OCI-LY7 (cell line): ENCODE results near the gene HHLA2. TPM values are rescaled to one million over a fixed set of nuclear protein-coding genes. Genes with fewer than 3 reads are reported as not detected.

Experiments
- BruUV-seq: library from RNA; stranded (reverse); fragments of 400-500 nt; replicated peaks from 2 replicates; lab custom pipeline; 2021; lab: Mats Ljungman, UMichigan
- CTCF ChIA-PET: fragments of 300-600 bp; sonication (Branson Sonifier 250); formaldehyde crosslinking; loops from one replicate; lab custom pipeline; 2022; ENCODE audit warnings: antibody characterized with exemption; ENCODE audit not compliant: unreplicated experiment; lab: Charles Lee
- POLR2A ChIA-PET: fragments of 300-600 bp; sonication (Branson Sonifier 250); formaldehyde crosslinking; loops from one replicate; lab custom pipeline; 2022; ENCODE audit warnings: antibody characterized with exemption; lab: Charles Lee
- DNase-seq: peaks from one replicate; pipeline ENCODE4 v3.0.0-alpha.2; 2015; ENCODE audit warnings: low spot score
- H2AFZ ChIP-seq: fragments of 200-600 bp; sonication (generic), shearing (Covaris generic); 2 replicates; pipeline ENCODE4 v1.6.1; 2014; ENCODE audit warnings: mild to moderate bottlenecking, antibody characterized with exemption, low read length, moderate library complexity
- H3K27ac ChIP-seq: fragments of 200-600 bp; sonication (generic); 2 replicates; pipeline ENCODE4 v1.5.1; 2014; ENCODE audit warnings: mixed run types, low read depth, mild to moderate bottlenecking, moderate library complexity, low read length, inconsistent platforms; ENCODE audit not compliant: poor library complexity, severe bottlenecking
- H3K36me3 ChIP-seq: fragments of 200-600 bp; sonication (generic); 2 replicates; pipeline ENCODE4 v1.6.1; 2014; ENCODE audit warnings: mild to moderate bottlenecking, antibody characterized with exemption, low read length, moderate library complexity, mixed read lengths; ENCODE audit not compliant: insufficient read depth
- H3K4me1 ChIP-seq: fragments of 200-600 bp; sonication (generic); 2 replicates; pipeline ENCODE4 v1.5.1; 2014; ENCODE audit warnings: mild to moderate bottlenecking, low read length; ENCODE audit not compliant: insufficient read depth, poor library complexity, severe bottlenecking
- H3K4me2 ChIP-seq: fragments of 200-600 bp; sonication (generic); 2 replicates; pipeline ENCODE4 v1.6.1; 2014; ENCODE audit warnings: mild to moderate bottlenecking, low read length
- H3K4me3 ChIP-seq: fragments of 200-600 bp; sonication (generic); 2 replicates; pipeline ENCODE4 v1.5.1; 2014; ENCODE audit warnings: mild to moderate bottlenecking, low read depth, low read length; ENCODE audit not compliant: poor library complexity, severe bottlenecking
- H3K79me2 ChIP-seq: fragments of 200-600 bp; sonication (generic); 2 replicates; pipeline ENCODE4 v1.6.1; 2016; ENCODE audit warnings: low read depth, mild to moderate bottlenecking, low read length, moderate library complexity, mixed read lengths; ENCODE audit not compliant: insufficient read depth
- H3K9me2 ChIP-seq: fragments of 200-600 bp; sonication (generic); 2 replicates; pipeline ENCODE4 v1.6.1; 2016; ENCODE audit warnings: mild to moderate bottlenecking, low read length, mixed read lengths; ENCODE audit not compliant: insufficient read depth
- H3K9me3 ChIP-seq: fragments of 200-600 bp; sonication (generic); 2 replicates; pipeline ENCODE4 v1.6.1; 2014; ENCODE audit warnings: mild to moderate bottlenecking, mixed run types, low read length, mixed read lengths
- H4K20me1 ChIP-seq: fragments of 200-600 bp; sonication (generic); 2 replicates; pipeline ENCODE4 v1.6.1; 2014; ENCODE audit warnings: mild to moderate bottlenecking, antibody characterized with exemption, low read length, moderate library complexity, mixed read lengths; ENCODE audit not compliant: insufficient read depth
- EZH2phosphoT487 ChIP-seq: fragments of 200-600 bp; sonication (generic); IDR thresholded peaks from 2 replicates; pipeline ENCODE4 v1.6.1; 2018; ENCODE audit warnings: low read depth, borderline replicate concordance, mild to moderate bottlenecking, mixed run types, antibody characterized with exemption, low read length, moderate library complexity, mixed read lengths
- intact Hi-C: fragments of 100-400 bp; cut with micrococcal nuclease; formaldehyde crosslinking; loops from one replicate; pipeline ENCODE4 v1.10.0; 2022; ENCODE audit not compliant: unreplicated experiment
- total RNA-seq, 2 experiments: library from RNA; depleted of rRNA in 1 of 2; stranded (reverse); fragments of >200 nt in 1 of 2; shearing (Covaris generic) in 1 of 2; gene quantifications; 2 replicates each; pipeline ENCODE4 v1.2.3, GENCODE V29; 2014 to 2022
- TF ChIP-seq, protein P1 (sequence below): fragments of 200-600 bp; sonication (generic); conservative IDR thresholded peaks from 2 replicates; pipeline ENCODE4 v1.5.1; 2014; ENCODE audit warnings: mild to moderate bottlenecking, antibody characterized with exemption, low read length, moderate library complexity, mixed read lengths

Gene HHLA2
- total RNA-seq, 2 experiments from 2014 or later = not detected

DNA sequence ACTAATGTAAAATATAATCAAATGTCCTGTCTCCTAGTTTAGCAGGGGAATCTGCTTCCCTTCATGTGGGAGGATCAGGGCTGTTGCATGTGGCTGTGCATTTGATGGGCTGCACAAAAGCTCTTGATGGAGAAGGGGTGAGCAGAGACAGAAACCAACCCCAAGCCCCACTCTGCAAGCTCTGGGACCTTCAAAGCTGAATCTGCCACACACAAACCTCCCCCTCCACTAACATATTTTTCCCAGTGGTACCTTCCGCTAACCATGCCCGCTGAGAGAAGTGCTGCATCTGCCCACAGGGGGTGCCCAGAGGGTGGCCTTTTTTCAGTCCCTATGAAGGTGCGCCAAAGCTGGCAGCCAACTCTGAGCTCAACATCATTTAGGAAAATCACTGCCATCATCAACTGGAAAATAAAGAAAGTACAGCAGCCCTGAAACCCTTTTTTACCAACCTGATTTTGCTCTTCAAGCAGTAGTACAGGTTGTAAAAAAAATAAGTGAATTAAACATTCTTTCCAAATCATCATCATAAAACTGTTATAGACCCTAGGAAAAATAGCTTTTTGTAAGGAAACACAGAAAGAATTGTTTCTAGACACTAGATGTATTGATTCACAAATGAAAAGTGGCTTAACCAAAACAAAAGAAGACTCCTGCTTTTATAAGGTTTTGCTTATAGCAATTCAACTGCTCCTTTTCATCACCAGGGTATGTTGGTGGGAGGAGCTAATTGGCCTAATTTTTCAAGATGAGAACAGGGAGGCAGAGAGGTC, 97.0 kb downstream of the HHLA2 start:
- no peaks in the 10 kb centered on the region for H3K9me3 ChIP-seq
- BruUV-seq = no TSS peak
- no peaks in the 10 kb centered on the region for H3K79me2 ChIP-seq
- intact Hi-C loops = no loop called here
- H3K4me1 ChIP-seq = no peaks in the 10 kb centered on the region
- no peak overlapping the region for H3K27ac ChIP-seq
- ChIA-PET CTCF (no interaction called here), POLR2A (interaction anchor here (0.6 to 1.2 kb wide), 2 partner anchors 12 to 357 kb away, joined by 3 to 5 read pairs; no protein-coding TSS in a partner anchor)
- H3K9me2 ChIP-seq = no peaks in the 10 kb centered on the region
- no peak overlapping the region for H3K4me3 ChIP-seq
- no peak for DNase-seq
- no peaks in the 10 kb centered on the region for H3K36me3 ChIP-seq
- no peak overlapping the region for H2AFZ ChIP-seq
- no peak for TF ChIP-seq EZH2phosphoT487
- TF ChIP-seq, protein P1, sequence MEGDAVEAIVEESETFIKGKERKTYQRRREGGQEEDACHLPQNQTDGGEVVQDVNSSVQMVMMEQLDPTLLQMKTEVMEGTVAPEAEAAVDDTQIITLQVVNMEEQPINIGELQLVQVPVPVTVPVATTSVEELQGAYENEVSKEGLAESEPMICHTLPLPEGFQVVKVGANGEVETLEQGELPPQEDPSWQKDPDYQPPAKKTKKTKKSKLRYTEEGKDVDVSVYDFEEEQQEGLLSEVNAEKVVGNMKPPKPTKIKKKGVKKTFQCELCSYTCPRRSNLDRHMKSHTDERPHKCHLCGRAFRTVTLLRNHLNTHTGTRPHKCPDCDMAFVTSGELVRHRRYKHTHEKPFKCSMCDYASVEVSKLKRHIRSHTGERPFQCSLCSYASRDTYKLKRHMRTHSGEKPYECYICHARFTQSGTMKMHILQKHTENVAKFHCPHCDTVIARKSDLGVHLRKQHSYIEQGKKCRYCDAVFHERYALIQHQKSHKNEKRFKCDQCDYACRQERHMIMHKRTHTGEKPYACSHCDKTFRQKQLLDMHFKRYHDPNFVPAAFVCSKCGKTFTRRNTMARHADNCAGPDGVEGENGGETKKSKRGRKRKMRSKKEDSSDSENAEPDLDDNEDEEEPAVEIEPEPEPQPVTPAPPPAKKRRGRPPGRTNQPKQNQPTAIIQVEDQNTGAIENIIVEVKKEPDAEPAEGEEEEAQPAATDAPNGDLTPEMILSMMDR = no peak
- no peak overlapping the region for H3K4me2 ChIP-seq
- no peaks in the 10 kb centered on the region for H4K20me1 ChIP-seq

DNA sequence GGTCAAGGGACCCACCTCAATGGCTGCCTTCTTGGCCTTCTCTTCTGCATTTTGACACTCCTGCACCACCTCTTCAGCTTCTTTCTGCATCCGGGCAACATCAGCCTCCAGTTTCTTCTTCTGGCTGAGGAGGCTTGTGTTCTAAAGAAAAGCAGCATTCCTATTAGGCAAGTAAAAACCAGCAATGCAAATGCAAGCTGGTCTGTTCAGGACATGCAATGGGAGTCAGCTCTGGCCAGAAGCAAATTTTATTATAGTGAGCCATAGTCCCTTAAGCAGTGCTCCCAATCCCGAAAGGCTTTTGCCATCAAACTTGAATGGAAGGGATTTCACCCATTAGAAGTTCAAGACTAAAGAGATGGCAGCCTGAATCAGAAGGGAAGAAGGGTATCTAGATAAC, 97.7 kb downstream of the HHLA2 start:
- Histone ChIP-seq H3K4me2 (no peak overlapping the region), H3K4me3 (no peak overlapping the region), H3K9me3 (no peaks in the 10 kb centered on the region), H3K4me1 (no peaks in the 10 kb centered on the region), H3K79me2 (no peaks in the 10 kb centered on the region), H3K27ac (no peak overlapping the region), H2AFZ (no peak overlapping the region), H3K36me3 (no peaks in the 10 kb centered on the region), H3K9me2 (no peaks in the 10 kb centered on the region), H4K20me1 (no peaks in the 10 kb centered on the region)
- TF ChIP-seq, protein P1 = no peak
- TF ChIP-seq EZH2phosphoT487 = no peak
- ChIA-PET CTCF (no interaction called here), POLR2A (no interaction called here)
- intact Hi-C loops = no loop called here
- DNase-seq = no peak
- BruUV-seq = no TSS peak

GRCh38 chr3:108394563-108394962, 98.2 kb downstream of the HHLA2 start:
- BruUV-seq = no TSS peak
- no peak for DNase-seq
- no peaks in the 10 kb centered on the region for H3K9me2 ChIP-seq
- CTCF ChIA-PET = no interaction called here
- H3K9me3 ChIP-seq = no peaks in the 10 kb centered on the region
- no peak overlapping the region for H3K4me3 ChIP-seq
- TF ChIP-seq, protein P1 = no peak
- no peak for TF ChIP-seq EZH2phosphoT487
- H4K20me1 ChIP-seq = no peaks in the 10 kb centered on the region
- H3K27ac ChIP-seq = no peak overlapping the region
- H3K4me1 ChIP-seq = no peaks in the 10 kb centered on the region
- intact Hi-C loops = no loop called here
- no peak overlapping the region for H2AFZ ChIP-seq
- POLR2A ChIA-PET = no interaction called here
- H3K79me2 ChIP-seq = no peaks in the 10 kb centered on the region
- H3K36me3 ChIP-seq = no peaks in the 10 kb centered on the region
- no peak overlapping the region for H3K4me2 ChIP-seq
